ENCODE data around the gene PODN.

The PODN gene, protein sequence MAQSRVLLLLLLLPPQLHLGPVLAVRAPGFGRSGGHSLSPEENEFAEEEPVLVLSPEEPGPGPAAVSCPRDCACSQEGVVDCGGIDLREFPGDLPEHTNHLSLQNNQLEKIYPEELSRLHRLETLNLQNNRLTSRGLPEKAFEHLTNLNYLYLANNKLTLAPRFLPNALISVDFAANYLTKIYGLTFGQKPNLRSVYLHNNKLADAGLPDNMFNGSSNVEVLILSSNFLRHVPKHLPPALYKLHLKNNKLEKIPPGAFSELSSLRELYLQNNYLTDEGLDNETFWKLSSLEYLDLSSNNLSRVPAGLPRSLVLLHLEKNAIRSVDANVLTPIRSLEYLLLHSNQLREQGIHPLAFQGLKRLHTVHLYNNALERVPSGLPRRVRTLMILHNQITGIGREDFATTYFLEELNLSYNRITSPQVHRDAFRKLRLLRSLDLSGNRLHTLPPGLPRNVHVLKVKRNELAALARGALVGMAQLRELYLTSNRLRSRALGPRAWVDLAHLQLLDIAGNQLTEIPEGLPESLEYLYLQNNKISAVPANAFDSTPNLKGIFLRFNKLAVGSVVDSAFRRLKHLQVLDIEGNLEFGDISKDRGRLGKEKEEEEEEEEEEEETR

DNA sequence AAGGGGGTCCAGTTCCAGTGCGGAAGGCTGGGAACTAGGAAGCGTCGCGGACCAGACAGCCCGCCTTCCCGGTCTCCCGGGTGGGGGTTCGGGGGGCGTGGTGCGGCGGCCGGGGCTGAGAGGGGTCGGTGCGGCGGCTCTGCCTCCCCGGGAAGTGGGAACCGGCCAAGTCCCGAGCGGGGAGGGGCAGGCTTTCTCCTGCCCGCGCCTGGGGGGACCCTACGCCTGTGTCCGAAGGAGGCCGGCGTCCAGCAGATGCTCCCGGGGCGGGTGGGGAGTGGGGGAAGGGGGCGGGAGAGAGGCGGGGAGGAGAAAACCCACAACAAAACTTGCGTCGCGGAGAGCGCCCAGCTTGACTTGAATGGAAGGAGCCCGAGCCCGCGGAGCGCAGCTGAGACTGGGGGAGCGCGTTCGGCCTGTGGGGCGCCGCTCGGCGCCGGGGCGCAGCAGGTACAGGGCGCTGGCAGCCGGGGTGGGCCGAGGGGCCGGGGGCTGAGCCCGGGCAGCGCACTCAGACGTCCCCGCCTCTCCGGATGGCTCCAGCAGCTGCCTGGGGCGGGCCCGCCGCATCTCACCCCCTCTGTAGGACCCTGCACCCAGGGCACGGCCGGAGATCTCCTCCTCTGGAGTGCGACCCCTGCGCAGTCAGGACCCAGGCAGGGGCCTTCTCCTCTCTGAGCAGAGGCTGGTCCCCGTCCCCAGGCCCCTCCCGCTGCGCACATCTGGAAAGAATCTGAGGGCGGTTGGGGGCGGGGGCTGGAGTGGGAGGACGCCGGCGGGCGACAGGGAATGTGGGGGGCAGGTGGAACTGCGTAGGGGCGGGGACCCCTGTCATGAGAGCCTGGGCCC, at the start of gene PODN:
TSS of gene PODN (plus strand) at position 355 of the 849 bp plus-strand sequence. CDS start 7,643 bp downstream, outside the sequence.
- Histone ChIP-seq H3K9ac (ENCODE audit: low read length) (no peak within 1 kb of the TSS), H3K4me2 (ENCODE audit: low read depth, low read length) (peak within 1 kb of the TSS; percentile 50; the same call in 1 of the 2 replicates), H3K36me3 (replicated peaks; ENCODE audit: insufficient read depth, low read length) (no peaks in the 10 kb centered on the region), H3F3A (ENCODE audit: insufficient read depth, low read length) (no peaks in the 10 kb centered on the region), H3K4me3 (ENCODE audit: low read length) (no peak within 1 kb of the TSS), H3K4me1 (ENCODE audit: low read length) (no peaks in the 10 kb centered on the region), H3K27me3 (replicated peaks; ENCODE audit: insufficient read depth, low read length) (peaks cover 24% of the 10 kb centered on the region), H3K9me3 (replicated peaks; ENCODE audit: insufficient read depth, low read length) (no peaks in the 10 kb centered on the region), H4K20me1 (ENCODE audit: insufficient read depth, low read length) (no peaks in the 10 kb centered on the region), H3K79me2 (ENCODE audit: low read length) (no peaks in the 10 kb centered on the region), H3K9me2 (replicated peaks; ENCODE audit: insufficient read depth, low read length) (no peaks in the 10 kb centered on the region), H2AFZ (ENCODE audit: low read length) (no peak within 1 kb of the TSS), H3K27ac (ENCODE audit: low read length) (no peak within 1 kb of the TSS)
- no peak for DNase-seq
- TF ChIP-seq EZH2 (optimal IDR thresholded peaks at IDR 0.05; ENCODE audit: low read depth, low read length) (no peak), EZH2phosphoT487 (IDR thresholded peaks at IDR 0.05; ENCODE audit: low read length) (no peak)
- TF ChIP-seq, protein P1, sequence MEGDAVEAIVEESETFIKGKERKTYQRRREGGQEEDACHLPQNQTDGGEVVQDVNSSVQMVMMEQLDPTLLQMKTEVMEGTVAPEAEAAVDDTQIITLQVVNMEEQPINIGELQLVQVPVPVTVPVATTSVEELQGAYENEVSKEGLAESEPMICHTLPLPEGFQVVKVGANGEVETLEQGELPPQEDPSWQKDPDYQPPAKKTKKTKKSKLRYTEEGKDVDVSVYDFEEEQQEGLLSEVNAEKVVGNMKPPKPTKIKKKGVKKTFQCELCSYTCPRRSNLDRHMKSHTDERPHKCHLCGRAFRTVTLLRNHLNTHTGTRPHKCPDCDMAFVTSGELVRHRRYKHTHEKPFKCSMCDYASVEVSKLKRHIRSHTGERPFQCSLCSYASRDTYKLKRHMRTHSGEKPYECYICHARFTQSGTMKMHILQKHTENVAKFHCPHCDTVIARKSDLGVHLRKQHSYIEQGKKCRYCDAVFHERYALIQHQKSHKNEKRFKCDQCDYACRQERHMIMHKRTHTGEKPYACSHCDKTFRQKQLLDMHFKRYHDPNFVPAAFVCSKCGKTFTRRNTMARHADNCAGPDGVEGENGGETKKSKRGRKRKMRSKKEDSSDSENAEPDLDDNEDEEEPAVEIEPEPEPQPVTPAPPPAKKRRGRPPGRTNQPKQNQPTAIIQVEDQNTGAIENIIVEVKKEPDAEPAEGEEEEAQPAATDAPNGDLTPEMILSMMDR (IDR thresholded peaks at IDR 0.05; ENCODE audit: low read length): no peak

DNA sequence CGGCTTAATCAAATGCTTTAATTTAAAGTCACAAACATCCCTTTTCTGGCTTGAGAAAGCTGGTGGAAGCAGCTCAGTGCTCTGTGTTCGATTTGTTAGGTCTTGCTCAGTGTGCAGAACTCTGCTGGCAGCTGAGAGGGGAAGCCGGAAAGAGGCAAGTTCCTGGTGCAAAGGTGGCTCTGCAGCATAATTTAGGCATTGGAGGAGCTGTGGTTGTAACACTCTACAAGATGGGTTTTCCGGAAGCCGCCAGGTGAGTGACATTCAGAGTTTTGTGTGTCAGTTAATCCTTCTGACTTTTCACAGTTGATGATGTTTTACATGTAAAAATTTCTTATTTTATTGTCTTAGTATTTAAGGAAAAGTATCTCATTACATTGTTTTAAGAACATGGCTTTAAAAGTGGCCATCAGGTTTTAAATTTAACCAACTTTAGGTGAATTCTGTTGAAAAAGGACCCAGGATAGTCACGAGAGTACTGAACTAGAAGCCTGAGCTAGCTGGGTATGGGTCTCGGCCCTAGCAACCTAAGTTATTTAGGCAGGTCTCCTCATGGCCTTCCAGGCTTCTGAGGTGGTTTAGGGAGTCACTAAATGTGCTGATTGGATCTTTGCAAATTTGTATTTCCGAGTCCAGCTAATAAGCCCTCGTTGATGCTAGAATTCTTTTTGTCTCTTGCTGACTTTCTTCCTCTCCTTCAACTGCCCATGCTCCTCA, 47.1 kb upstream of the PODN start:
- H3K36me3 ChIP-seq (replicated peaks; ENCODE audit: insufficient read depth, low read length): no peaks in the 10 kb centered on the region
- no peaks in the 10 kb centered on the region for H3K9me3 ChIP-seq (replicated peaks; ENCODE audit: insufficient read depth, low read length)
- no peak for TF ChIP-seq EZH2 (optimal IDR thresholded peaks at IDR 0.05; ENCODE audit: low read depth, low read length)
- no peak for TF ChIP-seq EZH2phosphoT487 (IDR thresholded peaks at IDR 0.05; ENCODE audit: low read length)
- TF ChIP-seq, protein P1 (IDR thresholded peaks at IDR 0.05; ENCODE audit: low read length): no peak
- no peaks in the 10 kb centered on the region for H4K20me1 ChIP-seq (ENCODE audit: insufficient read depth, low read length)
- no peaks in the 10 kb centered on the region for H3K27me3 ChIP-seq (replicated peaks; ENCODE audit: insufficient read depth, low read length)
- peak overlapping the region; percentile 91 for H2AFZ ChIP-seq (ENCODE audit: low read length)
- H3K4me1 ChIP-seq (ENCODE audit: low read length): no peaks in the 10 kb centered on the region
- H3F3A ChIP-seq (ENCODE audit: insufficient read depth, low read length): no peaks in the 10 kb centered on the region
- peak overlapping the region; percentile 57 for H3K4me2 ChIP-seq (ENCODE audit: low read depth, low read length)
- DNase-seq: peak; percentile 92
- no peaks in the 10 kb centered on the region for H3K9me2 ChIP-seq (replicated peaks; ENCODE audit: insufficient read depth, low read length)
- H3K9ac ChIP-seq (ENCODE audit: low read length): peak overlapping the region; percentile 53
- H3K27ac ChIP-seq (ENCODE audit: low read length): peak overlapping the region; percentile 2; the same call in 1 of the 2 replicates
- peak overlapping the region; percentile 68 for H3K4me3 ChIP-seq (ENCODE audit: low read length)
- peaks cover 29% of the 10 kb centered on the region for H3K79me2 ChIP-seq (ENCODE audit: low read length)

DNA sequence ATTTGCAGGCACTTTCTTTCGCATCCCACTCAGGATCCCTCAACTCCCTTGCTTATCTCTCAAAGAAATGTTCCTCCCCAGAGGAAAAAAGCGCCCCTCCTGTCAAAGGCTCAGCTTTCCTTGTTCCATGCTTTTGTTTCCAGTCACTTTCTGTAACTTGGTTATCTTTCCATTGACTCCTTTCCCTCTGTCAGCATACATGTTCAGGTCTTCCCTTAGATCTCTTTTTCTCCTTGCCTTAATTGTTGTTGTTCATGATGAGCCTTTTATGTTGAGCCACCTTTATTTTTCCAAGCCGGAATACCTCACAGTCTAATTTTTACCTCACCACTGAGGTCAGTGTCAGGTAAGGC, 46.5 kb upstream of the PODN start:
- Histone ChIP-seq H3F3A (ENCODE audit: insufficient read depth, low read length) (no peaks in the 10 kb centered on the region), H3K27ac (ENCODE audit: low read length) (no peak overlapping the region), H3K4me3 (ENCODE audit: low read length) (peak overlapping the region; percentile 68), H4K20me1 (ENCODE audit: insufficient read depth, low read length) (no peaks in the 10 kb centered on the region), H3K36me3 (replicated peaks; ENCODE audit: insufficient read depth, low read length) (no peaks in the 10 kb centered on the region), H3K9me3 (replicated peaks; ENCODE audit: insufficient read depth, low read length) (no peaks in the 10 kb centered on the region), H3K9me2 (replicated peaks; ENCODE audit: insufficient read depth, low read length) (no peaks in the 10 kb centered on the region), H3K4me2 (ENCODE audit: low read depth, low read length) (peak overlapping the region; percentile 43), H3K79me2 (ENCODE audit: low read length) (peaks cover 29% of the 10 kb centered on the region), H3K9ac (ENCODE audit: low read length) (peak overlapping the region; percentile 53), H2AFZ (ENCODE audit: low read length) (peak overlapping the region; percentile 91), H3K4me1 (ENCODE audit: low read length) (no peaks in the 10 kb centered on the region), H3K27me3 (replicated peaks; ENCODE audit: insufficient read depth, low read length) (no peaks in the 10 kb centered on the region)
- TF ChIP-seq, protein P1 (IDR thresholded peaks at IDR 0.05; ENCODE audit: low read length): no peak
- no peak for TF ChIP-seq EZH2phosphoT487 (IDR thresholded peaks at IDR 0.05; ENCODE audit: low read length)
- no peak for TF ChIP-seq EZH2 (optimal IDR thresholded peaks at IDR 0.05; ENCODE audit: low read depth, low read length)
- no peak for DNase-seq
